Dedifferentiated amniotic fluid mesenchymal stem cell (primary cell): ENCODE results near the gene YPEL5.

Experiments
- DNase-seq: peaks from one replicate; pipeline ENCODE4 v3.0.0-alpha.2; 2016; ENCODE audit errors: extremely low spot score

YPEL5 gene

DNA sequence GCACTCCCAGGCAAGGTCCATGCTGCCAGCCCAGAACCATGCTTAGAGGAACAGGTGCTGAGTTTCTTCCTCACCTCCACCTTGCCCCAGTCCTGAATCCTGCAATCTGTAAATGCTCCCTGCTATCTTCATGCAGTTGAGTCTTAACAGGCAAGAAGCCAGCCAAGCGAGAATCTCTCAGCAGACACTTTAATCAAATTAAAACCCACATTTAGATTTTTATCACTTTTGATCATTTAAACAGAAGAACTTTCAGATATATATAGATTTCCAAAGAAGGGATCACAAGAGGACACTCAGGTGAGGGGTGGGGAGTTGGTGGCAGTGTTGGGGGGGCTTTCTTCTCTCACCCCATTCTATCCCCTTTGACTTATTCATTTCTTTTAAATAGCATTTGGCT lies 58.6 kb downstream of the YPEL5 start:
- no peak for DNase-seq

DNA sequence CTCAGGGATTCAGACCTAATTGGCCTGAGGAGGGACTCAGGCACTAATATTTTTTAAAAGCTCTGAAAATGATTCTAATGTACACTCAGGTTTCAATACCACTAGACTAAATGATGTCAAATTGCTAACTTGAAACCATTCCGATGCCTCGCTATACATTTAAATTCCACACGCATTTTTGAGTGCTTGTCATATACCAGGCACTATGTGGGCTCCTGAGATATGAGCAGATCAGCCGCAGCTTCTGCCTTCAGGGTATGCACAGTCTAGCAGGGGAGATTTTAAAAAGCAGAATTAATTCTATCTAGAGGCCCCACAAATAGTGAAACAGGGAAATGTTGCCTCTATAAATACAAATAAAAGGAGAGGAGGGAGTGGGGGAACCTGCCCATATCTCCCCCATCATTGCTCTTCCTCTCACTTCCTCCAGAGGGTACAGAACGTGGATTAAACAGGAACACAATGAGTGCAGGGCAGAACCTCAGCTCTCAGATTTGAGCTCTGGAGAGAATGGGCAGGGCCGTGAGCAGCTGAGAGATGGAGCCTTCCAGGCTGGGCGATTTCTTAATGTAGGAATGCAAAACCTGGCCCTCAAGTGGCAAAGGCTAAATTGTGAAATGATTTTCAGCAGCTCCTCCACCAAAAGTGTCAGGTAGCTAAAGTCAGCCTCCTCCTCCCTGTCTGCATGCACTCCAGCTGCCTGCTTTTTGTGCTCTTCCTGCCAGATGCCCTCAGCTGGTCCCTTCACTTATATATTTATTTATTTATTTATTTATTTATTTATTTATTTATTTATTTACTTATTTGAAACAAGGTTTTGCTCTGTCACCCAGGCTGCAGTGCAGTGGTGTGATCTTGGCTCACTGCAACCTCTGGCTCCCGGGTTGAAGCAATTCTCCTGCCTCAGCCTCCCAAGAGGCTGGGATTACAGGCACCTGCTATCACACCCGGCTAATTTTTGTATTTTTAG lies 59.9 kb downstream of the YPEL5 start:
- DNase-seq, result no peak

DNA sequence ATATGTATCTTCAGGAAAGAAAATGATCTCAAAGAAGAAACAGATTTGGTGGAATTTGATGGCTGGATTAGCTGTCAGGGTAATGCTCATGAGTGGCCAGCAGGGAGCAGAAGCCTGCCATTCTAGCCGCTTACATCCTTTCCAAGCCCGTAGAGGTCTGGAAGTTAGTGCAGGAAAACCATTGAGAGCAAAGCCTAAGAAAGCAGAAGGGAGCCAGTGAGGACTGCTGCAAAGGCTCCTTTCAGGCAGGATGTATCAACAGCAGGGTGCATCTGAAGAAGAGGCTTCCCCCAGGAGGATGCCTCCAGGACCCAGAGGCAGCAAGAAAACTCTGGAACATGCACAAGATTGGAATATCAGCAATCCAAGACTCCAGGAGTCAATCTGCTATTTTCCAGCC lies 61.6 kb downstream of the YPEL5 start:
- peak; percentile 73 for DNase-seq

DNA sequence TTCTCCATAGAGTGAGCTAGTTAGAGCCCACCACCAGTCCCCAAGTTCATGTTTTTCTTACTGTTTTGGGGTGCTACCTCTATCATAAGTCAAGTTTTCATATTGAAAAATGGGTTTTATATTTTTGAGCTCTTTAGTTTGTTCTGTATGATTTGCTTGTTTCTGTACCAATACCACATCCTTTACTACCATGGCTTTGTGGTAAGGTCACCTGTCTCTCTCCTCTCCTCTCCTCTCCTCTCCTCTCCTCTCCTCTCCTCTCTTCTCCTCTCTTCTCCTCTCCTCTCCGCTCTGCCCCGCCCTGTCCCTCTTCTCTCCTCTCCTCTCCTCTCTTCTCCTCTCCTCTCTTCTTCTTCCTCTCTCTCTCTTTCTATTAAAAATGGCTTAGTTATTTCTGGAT lies 62.4 kb downstream of the YPEL5 start:
- DNase-seq, result no peak
